ENCODE measurements around the gene PIP4K2A. TPM values are rescaled to one million over a fixed set of nuclear protein-coding genes. Genes with fewer than 3 reads are reported as not detected.

The PIP4K2A gene
- total RNA-seq, 2 donors from 2014 or later: 3.6 to 7.8 TPM

- H3K4me3 ChIP-seq: no peak overlapping the region
- no peaks in the 10 kb centered on the region for H3K4me1 ChIP-seq
- TF ChIP-seq CTCF (IDR thresholded peaks at IDR 0.05) (no peak), POLR2A (IDR thresholded peaks at IDR 0.05) (no peak)
- ATAC-seq: no peak
- no peaks in the 10 kb centered on the region for H3K36me3 ChIP-seq (replicated peaks in 1 of 2; ENCODE audit: insufficient read depth in 1 of 2, low read depth in 2 of 2)
- WGBS, 2 donors: 75 to 77% methylated on average over 4 of the region's 4 CpGs
- DNase-seq: no peak
- H3K27ac ChIP-seq: no peak overlapping the region
- H3K9me3 ChIP-seq: no peaks in the 10 kb centered on the region
- H3K27me3 ChIP-seq: no peaks in the 10 kb centered on the region
- intact Hi-C loops (cut with DNase I): no loop called here
Measured at GRCh38 chr10:22489467-22489866, 224.9 kb downstream of the PIP4K2A start.

- ATAC-seq: no peak
- Histone ChIP-seq H3K4me3 (no peak overlapping the region), H3K27ac (no peak overlapping the region), H3K36me3 (replicated peaks in 1 of 2; ENCODE audit: insufficient read depth in 1 of 2, low read depth in 2 of 2) (no peaks in the 10 kb centered on the region), H3K27me3 (no peaks in the 10 kb centered on the region), H3K9me3 (no peaks in the 10 kb centered on the region), H3K4me1 (no peaks in the 10 kb centered on the region)
- WGBS, 2 donors: 60 to 61% methylated on average over 1 of the region's 1 CpG
- TF ChIP-seq CTCF (IDR thresholded peaks at IDR 0.05) (no peak), POLR2A (IDR thresholded peaks at IDR 0.05) (no peak)
- no peak for DNase-seq
- intact Hi-C loops (cut with DNase I): no loop called here
Measured at GRCh38 chr10:22486431-22486830, 227.9 kb downstream of the PIP4K2A start.

Other genes starting within 250 kb of the PIP4K2A start
- under 1 TPM; 0.33 to 0.52 TPM for gene ARMC3, start 213.5 kb upstream of the PIP4K2A start, total RNA-seq

Measured in body of pancreas (tissue), 4 donors.